Measurements from ENCODE around the gene TIGD3. TPM values are rescaled to one million over a fixed set of nuclear protein-coding genes. Genes with fewer than 3 reads are reported as not detected.

The TIGD3 gene
- total and polyA plus RNA-seq, 2 donors (not counting 3 experiments of a cell fraction or from before 2014, with no cell fraction given): 0.18 to 0.27 TPM

DNA sequence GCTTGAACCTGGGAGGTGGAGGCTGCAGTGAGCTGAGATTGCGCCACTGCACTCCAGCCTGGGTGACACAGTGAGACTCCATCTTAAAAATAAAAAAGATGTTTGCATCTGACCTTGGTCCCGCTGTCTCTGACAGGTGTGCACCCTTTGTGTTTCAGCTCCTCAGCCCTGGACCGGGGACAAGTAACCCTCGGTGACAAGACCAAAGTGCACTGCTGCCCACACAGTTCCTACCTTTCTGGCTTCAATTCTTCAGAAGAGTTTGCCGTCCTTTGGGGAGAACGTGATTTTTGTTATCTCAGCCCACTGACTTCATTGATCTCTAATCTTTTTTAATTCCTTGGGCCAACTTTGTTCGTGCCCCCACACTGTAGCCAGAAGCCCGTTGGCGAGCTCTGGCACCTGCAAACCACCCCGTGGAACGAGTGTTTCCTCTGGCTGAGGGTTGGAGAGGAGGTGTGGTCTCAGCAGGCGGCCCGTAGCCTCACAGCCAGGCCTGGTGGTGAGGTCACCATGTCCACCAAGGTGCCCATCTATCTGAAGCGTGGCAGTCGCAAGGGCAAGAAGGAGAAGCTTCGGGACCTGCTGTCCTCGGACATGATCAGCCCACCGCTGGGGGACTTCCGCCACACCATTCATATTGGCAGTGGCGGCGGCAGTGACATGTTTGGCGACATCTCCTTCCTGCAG, 34.0 kb upstream of the TIGD3 start:
- H3K9ac ChIP-seq (replicated peaks; ENCODE audit: extremely low read depth, insufficient read depth, low read length): no peak overlapping the region
- FAIRE-seq (no peak), DNase-seq (ENCODE audit: low read depth, low spot score) (no peak)
- H3K36me3 ChIP-seq (ENCODE audit: control insufficient read depth in 2 of 2, extremely low read depth in 1 of 2, insufficient read depth in 2 of 2, low read length in 2 of 2): peaks cover 22 to 26% of the 10 kb centered on the region in 2 experiments
- H3K27ac ChIP-seq (ENCODE audit: insufficient read depth, low read depth, low read length): no peak overlapping the region
- no peaks in the 10 kb centered on the region for H3K9me3 ChIP-seq (replicated peaks; ENCODE audit: control insufficient read depth, insufficient read depth, low read length)
- no peaks in the 10 kb centered on the region for H3K9me1 ChIP-seq (replicated peaks; ENCODE audit: control insufficient read depth, extremely low read depth, insufficient read depth, low read length)
- dilution Hi-C loops (cut with MboI; ENCODE audit: extremely low pct_ligation_motif_present, low sequenced_read_pairs) (no loop called here), intact Hi-C loops (cut with micrococcal nuclease) (no loop called here)
- ChIA-PET POLR2A (no interaction called here), CTCF (interaction anchor here (1.5 to 9.0 kb wide), 2 partner anchors 11 to 45 kb away, joined by 5 to 345 read pairs; partner anchors contain the start of gene DPF2)
- H3K4me3 ChIP-seq (replicated peaks in 1 of 3; ENCODE audit: insufficient read depth in 1 of 3, low read depth in 1 of 3, low read length in 3 of 3): no peak overlapping the region
- H2AFZ ChIP-seq (ENCODE audit: low read depth, low read length): no peak overlapping the region
- no TSS peak for BruUV-seq (replicated peaks)
- peaks cover 23% of the 10 kb centered on the region for H3K4me1 ChIP-seq (ENCODE audit: control insufficient read depth, extremely low read depth, insufficient read depth, low read length)
- TF ChIP-seq FOS (IDR thresholded peaks at IDR 0.05; ENCODE audit: borderline replicate concordance, insufficient read depth, low read length): no peak
- TF ChIP-seq POLR2AphosphoS5 (IDR thresholded peaks at IDR 0.05; ENCODE audit: insufficient read depth, low read depth, low read length): no peak
- TF ChIP-seq MAX (IDR thresholded peaks at IDR 0.05; ENCODE audit: insufficient read depth, insufficient read length): no peak
- TF ChIP-seq, protein P1, sequence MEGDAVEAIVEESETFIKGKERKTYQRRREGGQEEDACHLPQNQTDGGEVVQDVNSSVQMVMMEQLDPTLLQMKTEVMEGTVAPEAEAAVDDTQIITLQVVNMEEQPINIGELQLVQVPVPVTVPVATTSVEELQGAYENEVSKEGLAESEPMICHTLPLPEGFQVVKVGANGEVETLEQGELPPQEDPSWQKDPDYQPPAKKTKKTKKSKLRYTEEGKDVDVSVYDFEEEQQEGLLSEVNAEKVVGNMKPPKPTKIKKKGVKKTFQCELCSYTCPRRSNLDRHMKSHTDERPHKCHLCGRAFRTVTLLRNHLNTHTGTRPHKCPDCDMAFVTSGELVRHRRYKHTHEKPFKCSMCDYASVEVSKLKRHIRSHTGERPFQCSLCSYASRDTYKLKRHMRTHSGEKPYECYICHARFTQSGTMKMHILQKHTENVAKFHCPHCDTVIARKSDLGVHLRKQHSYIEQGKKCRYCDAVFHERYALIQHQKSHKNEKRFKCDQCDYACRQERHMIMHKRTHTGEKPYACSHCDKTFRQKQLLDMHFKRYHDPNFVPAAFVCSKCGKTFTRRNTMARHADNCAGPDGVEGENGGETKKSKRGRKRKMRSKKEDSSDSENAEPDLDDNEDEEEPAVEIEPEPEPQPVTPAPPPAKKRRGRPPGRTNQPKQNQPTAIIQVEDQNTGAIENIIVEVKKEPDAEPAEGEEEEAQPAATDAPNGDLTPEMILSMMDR (IDR thresholded peaks at IDR 0.05; ENCODE audit: extremely low read depth in 1 of 2, insufficient read depth in 1 of 2, low read depth in 1 of 2, low read length in 2 of 2): no peak
- TF ChIP-seq POLR2A (IDR thresholded peaks at IDR 0.05; ENCODE audit: low read depth, low read length): no peak
- no peak for TF ChIP-seq MYC (IDR thresholded peaks at IDR 0.05; ENCODE audit: low read depth, low read length)
- TF ChIP-seq JUN (IDR thresholded peaks at IDR 0.05; ENCODE audit: borderline replicate concordance, insufficient read depth, insufficient read length, low read depth): no peak
- no peak for TF ChIP-seq GATA2 (IDR thresholded peaks at IDR 0.05; ENCODE audit: insufficient read depth, insufficient read length, low read depth, low read length)
- TF ChIP-seq EZH2 (IDR thresholded peaks at IDR 0.05; ENCODE audit: borderline replicate concordance, low read depth, low read length, severe bottlenecking): no peak
- no peaks in the 10 kb centered on the region for H3K27me3 ChIP-seq (ENCODE audit: control insufficient read depth in 2 of 2, insufficient read depth in 2 of 2, low read length in 2 of 2)
- H4K20me1 ChIP-seq (replicated peaks; ENCODE audit: control insufficient read depth, extremely low read depth, insufficient read depth, low read length): no peaks in the 10 kb centered on the region
- H3K4me2 ChIP-seq (ENCODE audit: insufficient read depth, low read length): no peak overlapping the region
- peaks cover 72% of the 10 kb centered on the region for H3K79me2 ChIP-seq (ENCODE audit: control insufficient read depth, insufficient read depth, low read length)

Measured in endothelial cell of umbilical vein (primary cell).